GM19240 (cell line): ENCODE data around the gene SNRNP40.

Source experiments
- DNase-seq: peaks from one replicate; pipeline ENCODE4 v3.0.0; 2011; ENCODE audit warnings: low spot score; ENCODE audit not compliant: insufficient read length

Gene SNRNP40

DNA sequence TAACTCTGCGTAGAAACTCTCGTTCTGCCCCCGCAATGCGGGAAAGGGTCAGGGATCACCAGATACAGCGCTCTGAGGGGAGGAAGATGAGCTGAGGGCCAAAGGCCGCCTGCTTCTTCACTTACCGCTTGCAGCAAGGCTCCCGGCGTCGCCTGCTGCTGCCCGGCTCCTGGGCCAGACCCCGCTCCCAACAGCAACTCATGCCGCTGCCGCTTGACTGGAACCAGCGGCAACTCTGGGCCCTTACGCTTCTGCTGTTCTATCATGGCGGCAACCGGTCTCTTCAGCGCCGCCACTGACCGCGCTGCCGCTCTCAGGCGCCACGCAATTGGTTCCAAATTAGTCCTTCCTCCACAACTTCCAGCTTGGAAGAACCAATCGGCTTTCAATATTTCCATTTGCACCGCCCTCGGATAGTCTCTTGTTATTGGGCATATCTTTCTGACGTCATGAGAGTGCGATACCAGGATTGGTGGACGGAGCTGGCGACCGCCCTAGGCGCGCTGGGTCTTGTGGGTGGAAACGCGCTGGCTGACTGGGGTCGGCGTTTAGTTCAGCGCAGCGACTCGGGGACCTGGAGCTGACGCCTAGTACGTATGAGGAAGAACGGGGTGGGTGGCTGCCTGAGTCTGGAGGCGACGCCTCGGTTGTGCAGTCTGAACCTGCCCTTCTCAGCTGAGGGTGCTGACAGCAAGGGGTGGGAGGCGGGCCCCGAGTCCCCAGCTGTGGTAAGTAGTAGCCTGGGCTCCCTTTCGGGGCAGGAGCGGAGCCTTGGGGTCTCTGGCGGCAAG, at the start of gene SNRNP40, which contains the start of gene ZCCHC17:
SNRNP40 (minus strand) TSS at position 303 of the 791 bp plus-strand sequence; CDS start at position 266, 37 bp downstream.
ZCCHC17 (plus strand) TSS at position 547 of the 791 bp plus-strand sequence. CDS start 13,067 bp downstream, outside the sequence.
- DNase-seq = peak; percentile 81

- DNase-seq = no peak
These were observed 49.0 kb upstream of the SNRNP40 start for GRCh38 chr1:31345635-31346034.

DNA sequence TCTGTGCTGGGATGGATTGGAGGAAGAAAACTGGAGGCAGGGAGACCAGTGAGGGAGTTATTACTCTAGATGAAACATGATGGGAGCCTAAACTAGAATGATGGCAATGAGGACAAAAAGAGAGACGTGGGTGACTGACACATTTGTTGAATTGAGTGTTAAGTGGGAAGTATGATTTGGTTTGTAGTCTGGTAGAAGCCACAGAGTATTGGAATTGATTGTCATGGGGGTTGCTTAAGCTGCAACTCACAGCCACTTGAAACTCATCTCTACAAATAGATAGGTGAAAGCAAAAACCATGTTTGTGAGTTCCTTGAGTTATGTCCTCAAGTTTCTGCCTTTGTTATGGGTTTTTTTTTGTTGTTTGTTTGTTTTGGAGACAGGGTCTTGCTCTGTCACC, 47.9 kb upstream of the SNRNP40 start:
- DNase-seq = no peak

DNA sequence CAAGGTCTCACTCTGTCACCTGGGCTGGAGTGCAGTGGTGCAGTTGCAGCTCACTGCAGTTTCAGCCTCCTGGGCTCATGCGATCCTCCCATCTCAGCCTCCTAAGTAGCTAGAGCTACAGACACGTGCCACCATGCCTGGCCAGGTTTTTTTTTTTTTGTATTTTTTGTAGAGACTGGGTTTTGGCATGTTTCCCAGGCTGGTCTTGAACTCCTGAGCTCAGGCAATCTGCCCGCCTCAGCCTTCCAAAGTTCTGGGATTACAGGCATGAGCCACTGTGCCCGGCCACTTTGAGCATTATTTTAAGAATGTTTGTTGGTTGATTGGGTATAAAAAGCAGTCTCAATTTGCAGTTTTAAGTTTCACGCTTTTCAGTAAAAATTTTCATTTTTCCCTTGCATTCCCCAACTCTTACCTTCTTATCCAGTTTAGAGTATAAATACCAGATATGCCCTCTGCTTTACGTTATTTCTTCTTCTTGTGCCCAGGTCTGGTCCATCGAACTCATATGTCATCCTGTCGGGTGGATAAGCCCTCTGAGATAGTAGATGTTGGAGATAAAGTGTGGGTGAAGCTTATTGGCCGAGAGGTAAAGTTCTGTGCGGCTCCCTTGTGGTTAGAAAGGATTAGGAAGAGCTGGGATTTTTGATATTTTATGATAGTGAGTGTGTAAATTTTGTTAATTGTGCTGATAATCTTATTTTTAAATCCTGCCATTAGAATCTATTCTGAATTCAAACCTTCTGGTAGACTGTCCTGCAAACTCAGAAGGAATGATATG, 40.3 kb upstream of the SNRNP40 start:
- no peak for DNase-seq

GRCh38 chr1:31335007-31335406, 38.4 kb upstream of the SNRNP40 start:
- peak; percentile 15 for DNase-seq

DNA sequence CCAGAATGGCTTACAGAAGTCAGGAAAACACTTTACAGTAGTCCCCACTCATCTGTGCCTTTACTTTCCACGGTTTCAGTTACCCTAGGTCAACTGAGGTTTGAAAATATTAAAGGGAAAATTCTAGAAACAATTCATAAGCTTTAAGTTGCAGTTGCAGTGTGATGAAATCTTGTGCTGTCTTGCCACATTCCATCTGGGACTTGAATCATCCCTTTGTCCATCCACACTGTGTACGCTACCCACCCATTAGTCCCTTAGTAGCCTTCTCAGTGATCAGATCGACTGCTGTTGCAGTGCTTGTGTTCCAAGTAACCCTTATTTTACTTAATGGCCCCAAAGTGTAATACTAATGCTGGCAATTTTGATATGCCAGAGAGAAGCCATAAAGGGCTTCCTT, 30.8 kb upstream of the SNRNP40 start:
- no peak for DNase-seq

- no peak for DNase-seq
These were observed 29.9 kb upstream of the SNRNP40 start for GRCh38 chr1:31326461-31326860.

DNA sequence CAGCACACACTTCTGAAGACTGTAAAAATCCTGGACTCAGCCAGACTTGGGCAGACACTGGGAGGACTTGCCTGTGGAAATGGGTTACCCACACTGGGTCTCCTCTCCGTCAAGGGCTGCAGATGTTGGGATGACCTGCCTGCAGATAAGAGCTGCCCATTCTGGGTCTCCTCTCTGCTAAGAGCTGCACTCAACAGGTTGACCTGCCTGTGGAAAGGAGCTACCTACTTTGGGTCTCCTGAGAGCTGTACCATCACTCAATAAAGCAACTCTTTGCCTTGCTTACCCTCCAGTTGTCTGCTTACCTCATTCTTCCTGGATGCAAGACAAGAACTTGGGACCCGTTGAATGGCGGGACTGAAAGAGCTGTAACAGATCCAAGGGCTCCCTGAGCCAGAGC, 28.4 kb upstream of the SNRNP40 start:
- no peak for DNase-seq

DNA sequence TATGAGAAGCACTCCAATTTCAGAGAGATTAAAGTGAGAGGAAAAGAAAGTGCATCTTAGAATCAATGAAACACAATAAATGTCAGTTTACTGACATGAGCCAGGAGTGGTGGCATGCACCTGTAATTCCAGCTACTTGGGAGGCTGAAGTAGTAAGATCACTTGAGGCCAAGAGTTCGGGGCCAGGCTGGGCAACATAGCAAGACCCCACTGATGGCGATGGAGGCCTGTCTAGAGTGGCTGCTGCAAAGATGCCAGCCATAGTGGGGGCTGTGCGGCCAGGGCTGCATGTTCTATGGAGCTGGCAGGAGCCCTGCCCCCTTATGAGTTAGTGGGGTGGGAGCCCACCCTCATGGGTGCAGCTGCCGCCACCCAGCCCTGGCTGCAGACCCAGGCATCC, 27.5 kb upstream of the SNRNP40 start:
- DNase-seq = no peak

- DNase-seq = no peak
These were observed 21.6 kb upstream of the SNRNP40 start for GRCh38 chr1:31318146-31318545.

GRCh38 chr1:31315902-31316301, 19.3 kb upstream of the SNRNP40 start:
- no peak for DNase-seq

DNA sequence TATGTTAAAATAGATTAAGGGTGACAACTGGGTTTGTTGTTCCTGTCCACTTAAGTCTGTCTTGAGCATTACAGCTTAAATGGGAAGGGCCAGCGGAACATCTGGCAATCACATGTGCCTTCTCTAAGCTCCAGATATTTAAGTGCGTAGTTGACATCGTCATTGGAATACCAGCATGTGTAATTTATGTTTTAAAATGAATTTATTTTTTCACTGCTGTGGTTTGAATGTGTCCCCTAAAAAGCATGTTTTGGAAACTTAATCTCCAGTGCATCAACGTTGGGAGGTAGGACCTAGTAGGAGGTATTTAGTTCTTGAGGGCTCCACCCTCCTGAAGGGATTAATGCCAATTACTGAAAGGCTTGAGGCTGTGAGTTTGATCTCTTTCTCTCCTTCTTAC, 13.6 kb upstream of the SNRNP40 start:
- no peak for DNase-seq

DNA sequence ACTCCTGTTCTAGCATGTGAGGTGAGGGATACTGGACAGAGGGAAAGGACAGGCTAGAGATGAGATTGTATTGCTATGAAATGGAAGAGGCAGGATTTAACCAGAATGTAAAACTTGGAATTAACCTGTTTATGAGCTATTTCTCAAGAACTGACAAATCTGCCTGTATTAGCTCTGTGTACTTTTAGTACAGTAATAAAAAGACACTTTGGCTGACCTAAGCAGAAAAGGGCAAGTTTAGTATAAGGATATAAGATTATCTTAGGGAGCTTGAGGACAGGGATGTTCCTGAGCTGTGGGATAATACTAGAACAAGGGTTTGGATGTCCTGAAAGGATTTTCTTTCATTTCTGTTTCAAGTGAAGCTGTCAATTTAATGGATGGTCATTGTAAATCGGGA, 11.4 kb upstream of the SNRNP40 start:
- no peak for DNase-seq

GRCh38 chr1:31306278-31306677, 9.7 kb upstream of the SNRNP40 start:
- DNase-seq = no peak

- DNase-seq = no peak
These were observed 6.3 kb upstream of the SNRNP40 start for GRCh38 chr1:31302709-31303441.

GRCh38 chr1:31300193-31300592, 3.6 kb upstream of the SNRNP40 start:
- DNase-seq = no peak

GRCh38 chr1:31299365-31299764, 2.8 kb upstream of the SNRNP40 start:
- no peak for DNase-seq

- no peak for DNase-seq
These were observed 974 bp upstream of the SNRNP40 start for GRCh38 chr1:31297277-31298247.

DNA sequence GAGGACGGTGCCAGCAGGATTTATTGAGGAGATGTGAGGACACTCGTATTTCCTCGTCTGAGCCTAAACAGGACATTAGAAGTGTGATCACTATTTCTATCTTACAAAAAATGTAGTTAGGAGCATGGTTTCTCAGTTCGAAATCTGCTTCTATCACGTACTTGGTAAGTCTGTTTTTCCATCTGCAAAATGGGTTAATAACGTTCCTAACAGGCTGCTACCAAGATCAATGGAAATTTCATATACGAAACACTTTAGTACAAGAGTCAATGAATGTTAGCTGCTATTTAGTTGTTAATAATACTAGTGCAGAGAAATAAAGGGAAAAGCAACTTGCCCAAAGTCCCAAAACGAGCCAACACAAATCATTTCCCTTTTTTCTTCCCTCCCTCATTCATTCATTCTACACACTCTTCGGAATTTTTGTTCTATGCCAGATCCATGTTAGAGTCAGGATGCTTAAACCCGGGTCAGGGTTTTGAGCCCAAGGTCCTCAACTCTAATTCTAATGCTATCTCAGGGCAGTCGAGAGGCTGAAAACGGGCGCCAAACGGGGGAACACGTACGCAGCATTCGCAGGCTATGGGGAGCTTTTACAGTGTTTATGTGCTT, 608 bp downstream of the SNRNP40 start:
- no peak for DNase-seq

DNA sequence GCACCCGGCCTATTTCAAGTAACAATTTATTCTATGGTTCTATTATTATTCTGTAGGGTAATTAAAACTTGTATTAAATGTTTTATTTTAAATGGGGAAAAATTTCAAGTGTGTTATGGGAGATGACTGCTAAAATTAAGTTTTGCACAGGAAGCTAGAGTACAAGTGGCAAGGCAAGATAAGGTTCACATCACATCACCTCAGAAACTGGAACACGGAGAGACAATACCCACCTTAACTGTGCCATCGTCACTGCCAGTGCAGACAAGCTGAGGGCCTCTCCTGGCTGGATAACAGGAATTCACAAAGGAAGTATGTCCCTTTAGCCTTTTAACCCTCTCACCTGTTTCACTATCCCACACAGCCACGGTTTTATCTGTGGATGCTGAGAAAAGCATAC, 7.6 kb downstream of the SNRNP40 start:
- no peak for DNase-seq
